Peyer's patch (tissue), 4 donors: ENCODE results near the gene CCDC134.

Source experiments
- POLR2A ChIP-seq, 2 donors: fragments of 450-650 bp; IDR thresholded peaks; one replicate each; pipeline ENCODE4 v1.5.1; 2017; ENCODE audit warnings: antibody characterized with exemption in 2 of 2, mild to moderate bottlenecking in 2 of 2, moderate library complexity in 2 of 2
- TF ChIP-seq, protein P1 (sequence below), 6 experiments: fragments of 450-650 bp in 4 of 6; fragments of 200-600 bp in 2 of 6; sonication (generic) in 1 of 6; IDR thresholded peaks; one replicate each; pipeline ENCODE4 v1.5.1; 2017 to 2019; ENCODE audit warnings: antibody characterized with exemption in 6 of 6, mild to moderate bottlenecking in 3 of 6, moderate library complexity in 1 of 6

GRCh38 chr22:41825376-41825775, 24.9 kb downstream of the CCDC134 start:
- TF ChIP-seq, protein P1, sequence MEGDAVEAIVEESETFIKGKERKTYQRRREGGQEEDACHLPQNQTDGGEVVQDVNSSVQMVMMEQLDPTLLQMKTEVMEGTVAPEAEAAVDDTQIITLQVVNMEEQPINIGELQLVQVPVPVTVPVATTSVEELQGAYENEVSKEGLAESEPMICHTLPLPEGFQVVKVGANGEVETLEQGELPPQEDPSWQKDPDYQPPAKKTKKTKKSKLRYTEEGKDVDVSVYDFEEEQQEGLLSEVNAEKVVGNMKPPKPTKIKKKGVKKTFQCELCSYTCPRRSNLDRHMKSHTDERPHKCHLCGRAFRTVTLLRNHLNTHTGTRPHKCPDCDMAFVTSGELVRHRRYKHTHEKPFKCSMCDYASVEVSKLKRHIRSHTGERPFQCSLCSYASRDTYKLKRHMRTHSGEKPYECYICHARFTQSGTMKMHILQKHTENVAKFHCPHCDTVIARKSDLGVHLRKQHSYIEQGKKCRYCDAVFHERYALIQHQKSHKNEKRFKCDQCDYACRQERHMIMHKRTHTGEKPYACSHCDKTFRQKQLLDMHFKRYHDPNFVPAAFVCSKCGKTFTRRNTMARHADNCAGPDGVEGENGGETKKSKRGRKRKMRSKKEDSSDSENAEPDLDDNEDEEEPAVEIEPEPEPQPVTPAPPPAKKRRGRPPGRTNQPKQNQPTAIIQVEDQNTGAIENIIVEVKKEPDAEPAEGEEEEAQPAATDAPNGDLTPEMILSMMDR (IDR thresholded peaks at IDR 0.05): no peak
- no peak for TF ChIP-seq POLR2A (IDR thresholded peaks at IDR 0.05)
